Ishikawa (cell line): Measurements from ENCODE around the gene PRKCZ.

Experiments
- CEBPB ChIP-seq: IDR thresholded peaks from 2 replicates; pipeline ENCODE4 v1.6.1; 2012
- CREB1 ChIP-seq: IDR thresholded peaks from 2 replicates; pipeline ENCODE4 v1.6.1; 2012; ENCODE audit warnings: low read depth
- EGR1 ChIP-seq: IDR thresholded peaks from 2 replicates; pipeline ENCODE4 v1.6.1; 2012
- EP300 ChIP-seq: IDR thresholded peaks from 2 replicates; pipeline ENCODE4 v1.6.1; 2012; ENCODE audit warnings: borderline replicate concordance
- FOXM1 ChIP-seq: IDR thresholded peaks from 2 replicates; pipeline ENCODE4 v1.6.1; 2012; ENCODE audit warnings: low read depth, borderline replicate concordance
- NFIC ChIP-seq: IDR thresholded peaks from 2 replicates; pipeline ENCODE4 v1.6.1; 2012
- RAD21 ChIP-seq: IDR thresholded peaks from 2 replicates; pipeline ENCODE4 v1.6.1; 2012; ENCODE audit warnings: low read depth
- TAF1 ChIP-seq: IDR thresholded peaks from 2 replicates; pipeline ENCODE4 v1.6.1; 2012; ENCODE audit warnings: low read depth, mild to moderate bottlenecking
- TCF12 ChIP-seq: IDR thresholded peaks from 2 replicates; pipeline ENCODE4 v1.6.1; 2012; ENCODE audit warnings: low read depth
- TEAD4 ChIP-seq: IDR thresholded peaks from 2 replicates; pipeline ENCODE4 v1.6.1; 2012
- YY1 ChIP-seq: IDR thresholded peaks from 2 replicates; pipeline ENCODE4 v1.6.1; 2012; ENCODE audit warnings: low read depth
- ZBTB7A ChIP-seq: IDR thresholded peaks from 2 replicates; pipeline ENCODE4 v1.6.1; 2012; ENCODE audit warnings: low read depth
- TF ChIP-seq, protein P1 (sequence below): IDR thresholded peaks from 2 replicates; pipeline ENCODE4 v1.6.1; 2012; ENCODE audit warnings: low read depth, mild to moderate bottlenecking
- TF ChIP-seq, protein P2 (sequence below): IDR thresholded peaks from 2 replicates; pipeline ENCODE4 v1.6.1; 2012
- TF ChIP-seq, protein P3 (sequence below): IDR thresholded peaks from 2 replicates; pipeline ENCODE4 v1.6.1; 2012

The PRKCZ gene

DNA sequence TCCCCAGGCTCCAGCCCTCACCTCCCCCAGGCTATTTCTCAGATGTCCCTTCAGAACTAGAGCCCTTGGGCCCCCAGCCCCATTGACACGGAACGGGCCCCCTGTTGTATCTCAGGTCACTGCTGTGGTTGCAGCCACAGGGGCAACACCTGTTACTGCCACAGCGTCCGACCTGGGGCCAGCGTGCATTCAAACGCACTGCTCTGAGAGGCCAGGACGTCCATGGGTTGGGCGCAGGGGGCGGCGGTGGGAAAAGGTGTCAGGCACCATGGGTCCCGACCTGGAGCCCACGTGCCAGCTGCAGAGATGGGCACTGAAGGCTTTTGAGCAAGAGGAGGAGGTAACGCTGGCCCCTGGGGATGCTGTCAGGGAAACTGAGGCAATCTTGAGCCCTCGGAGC lies 131.1 kb downstream of the PRKCZ start:
- TF ChIP-seq RAD21 (no peak), FOXM1 (no peak), CEBPB (no peak), CREB1 (no peak), ZBTB7A (no peak), TAF1 (no peak), EGR1 (no peak), TCF12 (no peak), YY1 (no peak), TEAD4 (no peak), NFIC (no peak), EP300 (no peak)
- TF ChIP-seq, protein P1, sequence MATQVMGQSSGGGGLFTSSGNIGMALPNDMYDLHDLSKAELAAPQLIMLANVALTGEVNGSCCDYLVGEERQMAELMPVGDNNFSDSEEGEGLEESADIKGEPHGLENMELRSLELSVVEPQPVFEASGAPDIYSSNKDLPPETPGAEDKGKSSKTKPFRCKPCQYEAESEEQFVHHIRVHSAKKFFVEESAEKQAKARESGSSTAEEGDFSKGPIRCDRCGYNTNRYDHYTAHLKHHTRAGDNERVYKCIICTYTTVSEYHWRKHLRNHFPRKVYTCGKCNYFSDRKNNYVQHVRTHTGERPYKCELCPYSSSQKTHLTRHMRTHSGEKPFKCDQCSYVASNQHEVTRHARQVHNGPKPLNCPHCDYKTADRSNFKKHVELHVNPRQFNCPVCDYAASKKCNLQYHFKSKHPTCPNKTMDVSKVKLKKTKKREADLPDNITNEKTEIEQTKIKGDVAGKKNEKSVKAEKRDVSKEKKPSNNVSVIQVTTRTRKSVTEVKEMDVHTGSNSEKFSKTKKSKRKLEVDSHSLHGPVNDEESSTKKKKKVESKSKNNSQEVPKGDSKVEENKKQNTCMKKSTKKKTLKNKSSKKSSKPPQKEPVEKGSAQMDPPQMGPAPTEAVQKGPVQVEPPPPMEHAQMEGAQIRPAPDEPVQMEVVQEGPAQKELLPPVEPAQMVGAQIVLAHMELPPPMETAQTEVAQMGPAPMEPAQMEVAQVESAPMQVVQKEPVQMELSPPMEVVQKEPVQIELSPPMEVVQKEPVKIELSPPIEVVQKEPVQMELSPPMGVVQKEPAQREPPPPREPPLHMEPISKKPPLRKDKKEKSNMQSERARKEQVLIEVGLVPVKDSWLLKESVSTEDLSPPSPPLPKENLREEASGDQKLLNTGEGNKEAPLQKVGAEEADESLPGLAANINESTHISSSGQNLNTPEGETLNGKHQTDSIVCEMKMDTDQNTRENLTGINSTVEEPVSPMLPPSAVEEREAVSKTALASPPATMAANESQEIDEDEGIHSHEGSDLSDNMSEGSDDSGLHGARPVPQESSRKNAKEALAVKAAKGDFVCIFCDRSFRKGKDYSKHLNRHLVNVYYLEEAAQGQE: no peak
- TF ChIP-seq, protein P2, sequence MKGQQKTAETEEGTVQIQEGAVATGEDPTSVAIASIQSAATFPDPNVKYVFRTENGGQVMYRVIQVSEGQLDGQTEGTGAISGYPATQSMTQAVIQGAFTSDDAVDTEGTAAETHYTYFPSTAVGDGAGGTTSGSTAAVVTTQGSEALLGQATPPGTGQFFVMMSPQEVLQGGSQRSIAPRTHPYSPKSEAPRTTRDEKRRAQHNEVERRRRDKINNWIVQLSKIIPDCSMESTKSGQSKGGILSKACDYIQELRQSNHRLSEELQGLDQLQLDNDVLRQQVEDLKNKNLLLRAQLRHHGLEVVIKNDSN: no peak
- TF ChIP-seq, protein P3, sequence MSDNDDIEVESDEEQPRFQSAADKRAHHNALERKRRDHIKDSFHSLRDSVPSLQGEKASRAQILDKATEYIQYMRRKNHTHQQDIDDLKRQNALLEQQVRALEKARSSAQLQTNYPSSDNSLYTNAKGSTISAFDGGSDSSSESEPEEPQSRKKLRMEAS: no peak

DNA sequence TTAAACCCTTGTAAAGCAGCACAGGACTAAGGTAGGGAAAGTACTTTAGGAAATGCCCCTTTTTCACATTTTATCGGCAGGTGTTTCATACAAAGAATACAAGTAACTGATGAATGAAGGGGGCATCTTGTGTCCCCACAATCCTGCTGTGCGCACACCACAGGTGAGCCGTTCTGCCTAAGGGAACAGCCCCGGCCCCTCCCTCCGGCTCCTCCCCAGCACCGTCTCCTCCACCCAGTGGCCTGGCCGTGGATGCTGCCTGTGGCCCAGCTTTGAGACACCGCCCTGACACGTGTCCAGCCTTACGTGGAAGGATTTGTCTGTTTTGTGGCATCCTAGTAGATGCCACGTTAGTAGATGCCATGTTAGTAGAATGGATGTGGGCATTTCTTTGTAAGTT lies 131.5 kb downstream of the PRKCZ start:
- no peak for TF ChIP-seq RAD21
- TF ChIP-seq, protein P3: no peak

DNA sequence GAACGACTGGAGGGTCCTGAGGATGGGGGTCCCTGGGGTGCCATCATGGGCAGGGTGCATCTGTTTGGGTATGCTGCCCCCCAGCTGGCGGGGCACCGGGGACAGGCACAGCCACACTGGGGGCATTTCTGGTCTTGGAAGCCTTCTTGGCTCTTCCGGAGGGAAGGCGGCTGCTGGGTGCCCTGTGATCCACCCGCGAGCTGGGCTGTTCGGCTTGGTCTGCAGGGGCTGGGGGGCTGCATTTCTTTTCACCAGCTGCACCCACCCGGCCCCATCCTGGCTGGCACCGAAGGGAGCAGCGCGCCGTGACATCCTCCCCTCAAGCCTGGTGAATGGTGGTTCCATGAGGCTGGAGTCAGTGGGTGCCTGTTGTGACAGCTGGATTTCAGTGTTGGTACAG lies 132.2 kb downstream of the PRKCZ start:
- no peak for TF ChIP-seq FOXM1
- no peak for TF ChIP-seq EGR1
- TF ChIP-seq EP300: no peak
- TF ChIP-seq, protein P1: no peak
- TF ChIP-seq CREB1: no peak
- no peak for TF ChIP-seq NFIC
- no peak for TF ChIP-seq RAD21
- TF ChIP-seq YY1: no peak
- TF ChIP-seq TCF12: no peak
- TF ChIP-seq TEAD4: no peak
- TF ChIP-seq, protein P3: no peak
- TF ChIP-seq TAF1: no peak

DNA sequence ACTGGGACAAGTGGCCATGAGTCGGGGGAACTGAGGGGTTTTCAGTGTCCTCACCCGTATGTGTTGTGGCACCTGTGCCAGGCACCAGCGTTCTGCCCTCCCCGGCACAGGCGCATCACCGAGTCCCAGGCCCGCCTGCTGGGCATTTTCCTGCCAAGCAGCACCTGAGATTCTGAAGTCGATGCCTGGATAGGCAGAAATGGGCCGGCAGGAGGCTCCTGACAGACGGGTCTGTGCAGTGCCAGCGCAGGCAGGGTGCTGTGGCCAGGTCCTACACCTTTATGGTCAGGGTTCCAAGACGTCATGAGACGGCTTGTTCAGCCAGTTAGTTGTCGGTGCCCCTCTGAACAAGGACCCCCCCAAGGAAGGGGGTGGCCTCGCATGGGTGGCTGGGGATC lies 133.7 kb downstream of the PRKCZ start:
- TF ChIP-seq RAD21 (no peak), FOXM1 (no peak), TAF1 (no peak), TCF12 (no peak)
- TF ChIP-seq, protein P3: no peak

DNA sequence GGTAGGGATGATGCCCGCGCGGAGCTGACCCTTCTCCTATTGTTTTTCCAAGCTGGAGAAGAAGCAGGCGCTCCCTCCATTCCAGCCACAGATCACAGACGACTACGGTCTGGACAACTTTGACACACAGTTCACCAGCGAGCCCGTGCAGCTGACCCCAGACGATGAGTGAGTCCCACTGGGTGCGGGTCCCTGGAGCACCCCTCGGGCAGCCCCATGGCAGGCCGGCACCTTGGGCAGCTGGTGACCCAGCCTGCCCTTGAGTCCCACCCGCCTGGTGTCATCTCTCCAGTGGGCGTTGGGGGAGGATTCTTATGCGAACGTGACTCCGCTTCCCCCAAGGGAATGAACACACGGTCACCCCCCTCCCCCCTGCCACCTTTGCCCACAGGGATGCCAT lies 134.3 kb downstream of the PRKCZ start:
- TF ChIP-seq NFIC (no peak), TAF1 (no peak), RAD21 (no peak), CEBPB (no peak), ZBTB7A (no peak), FOXM1 (no peak), TCF12 (no peak), EGR1 (no peak), YY1 (no peak), EP300 (no peak), TEAD4 (no peak)
- TF ChIP-seq, protein P2: no peak
- TF ChIP-seq, protein P1: no peak
- TF ChIP-seq, protein P3: no peak
